NCI-H1092 treated with DMSO at 0.1 percent for 48 hours (cell line): ENCODE measurements around the gene RAB31.

Experiments used
- DNase-seq: peaks from one replicate; lab custom pipeline; 2025; lab: John Stamatoyannopoulos, UW

RAB31 gene

GRCh38 chr18:9694174-9694573 is 13.9 kb upstream of the RAB31 start:
- no peak for DNase-seq

- DNase-seq: no peak
Measured at GRCh38 chr18:9694952-9695495, 13.1 kb upstream of the RAB31 start.

- DNase-seq: no peak
Measured at GRCh38 chr18:9695605-9696004, 12.5 kb upstream of the RAB31 start.

GRCh38 chr18:9696112-9696511 is 12.0 kb upstream of the RAB31 start:
- DNase-seq: no peak

GRCh38 chr18:9696701-9697100 is 11.4 kb upstream of the RAB31 start:
- no peak for DNase-seq

- DNase-seq: no peak
Measured at GRCh38 chr18:9697121-9697520, 11.0 kb upstream of the RAB31 start.

GRCh38 chr18:9698497-9698896 is 9.6 kb upstream of the RAB31 start:
- DNase-seq: no peak

GRCh38 chr18:9700261-9700796 is 7.8 kb upstream of the RAB31 start:
- no peak for DNase-seq

- no peak for DNase-seq
Measured at GRCh38 chr18:9701609-9702349, 6.3 kb upstream of the RAB31 start.

- no peak for DNase-seq
Measured at GRCh38 chr18:9704233-9705118, 3.6 kb upstream of the RAB31 start.

GRCh38 chr18:9705183-9705829 is 2.8 kb upstream of the RAB31 start:
- no peak for DNase-seq

- no peak for DNase-seq
Measured at GRCh38 chr18:9706081-9706935, 1.8 kb upstream of the RAB31 start.

- DNase-seq: no peak
Measured at GRCh38 chr18:9707381-9708056, 582 bp upstream of the RAB31 start.

GRCh38 chr18:9708434-9709303 is 568 bp downstream of the RAB31 start:
- no peak for DNase-seq

- no peak for DNase-seq
Measured at GRCh38 chr18:9709304-9709877, 1.3 kb downstream of the RAB31 start.

GRCh38 chr18:9710037-9710436 is 1.9 kb downstream of the RAB31 start:
- no peak for DNase-seq

GRCh38 chr18:9711361-9712129 is 3.4 kb downstream of the RAB31 start:
- no peak for DNase-seq

GRCh38 chr18:9712130-9712577 is 4.1 kb downstream of the RAB31 start:
- DNase-seq: no peak
